Measurements from ENCODE around the gene MAP7D2. TPM values are rescaled to one million over a fixed set of nuclear protein-coding genes. Genes with fewer than 3 reads are reported as not detected.
A peak's percentile ranks its signal among the peaks of the same experiment; 100 is the strongest.
"Not testable (repeated sequence)": the region's sequence is repeated elsewhere in the genome, so short reads cannot be mapped to it uniquely, and the experiment has no call there.

The MAP7D2 gene
- 0.04 TPM for total RNA-seq (2013)
- under 1 TPM in 1 of 3 donors, not detected in 2; 0.45 TPM for polyA plus RNA-seq
- polyA minus RNA-seq, result 0.14 and 0.16 TPM in 2 replicates
- 0 to 2.3 (median 0.16) reads per million in 11 experiments for total RNA-seq

DNA sequence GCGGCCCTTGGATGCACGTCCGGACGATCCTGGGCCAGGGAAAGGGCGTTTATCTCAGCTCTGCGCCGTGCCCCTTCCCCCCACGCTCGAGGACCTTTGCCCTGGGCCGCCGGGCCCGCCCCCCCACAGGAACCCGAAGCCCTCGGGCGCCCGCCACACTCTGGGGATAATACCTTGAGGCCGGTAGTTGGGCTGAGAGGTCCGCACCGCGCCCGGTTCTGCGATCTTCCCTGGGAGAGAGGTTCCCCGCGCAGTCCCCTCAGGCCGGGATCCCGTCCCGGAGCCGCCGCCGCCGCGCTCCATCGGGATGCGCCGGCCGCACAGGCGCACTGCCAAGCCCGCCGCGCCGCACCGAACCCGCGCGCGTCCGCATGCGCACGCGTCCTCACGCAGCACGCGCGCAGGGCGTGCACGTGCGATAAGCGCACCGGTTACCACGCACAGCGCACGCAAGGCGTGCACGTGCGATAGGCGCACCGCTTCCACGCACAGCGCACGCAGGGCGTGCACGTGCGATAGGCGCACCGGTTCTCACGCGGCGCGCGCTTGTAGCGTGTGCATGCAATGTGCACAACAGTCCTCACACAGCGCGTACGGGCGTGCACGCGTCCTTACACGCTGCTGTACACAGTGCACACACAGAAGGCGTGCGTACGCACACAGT lies at the start of gene MAP7D2:
Gene MAP7D2, minus strand, starts transcription at position 331 of the 664 bp plus-strand sequence. Its CDS starts 28 bp downstream, at position 303.
- Mint-ChIP-seq H3K27ac (no peak within 1 kb of the TSS), H3K36me3 (peaks cover 0 to under 1% of the 10 kb centered on the region in 2 donors), H3K27me3 (ENCODE audit: low read depth in 3 of 3) (peaks cover 23 to 52% (median 45%) of the 10 kb centered on the region in 3 donors), H3K4me3 (peak within 1 kb of the TSS in 1 of 2 donors; percentile 71), H3K4me1 (peaks cover 12% of the 10 kb centered on the region), H3K9me3 (peaks cover 0 to 15% (median 9%) of the 10 kb centered on the region in 7 donors)
- peak within 1 kb of the TSS in 1 of 3 experiments; percentile 32 for H3K4me3 ChIP-seq (replicated peaks in 1 of 3; ENCODE audit: low read depth in 2 of 3, low read length in 3 of 3)
- 19% methylated on average over 60 of the region's 91 CpGs for WGBS (ENCODE audit: insufficient coverage)
- no peaks in the 10 kb centered on the region for H4K20me1 ChIP-seq (ENCODE audit: insufficient read depth, low read length)
- peaks cover 6 to 11% of the 10 kb centered on the region in 2 donors for H3K4me1 ChIP-seq (ENCODE audit: control insufficient read depth in 1 of 2, insufficient read depth in 2 of 2, low read length in 2 of 2)
- H2AFZ ChIP-seq (ENCODE audit: insufficient read depth, low read depth, low read length, poor library complexity, severe bottlenecking), result no peak within 1 kb of the TSS
- no peak within 1 kb of the TSS for H3K9ac ChIP-seq (ENCODE audit: insufficient read depth, low read length, poor library complexity, severe bottlenecking)
- intact Hi-C loops (cut with micrococcal nuclease), result no loop called here
- TF ChIP-seq, protein P1, sequence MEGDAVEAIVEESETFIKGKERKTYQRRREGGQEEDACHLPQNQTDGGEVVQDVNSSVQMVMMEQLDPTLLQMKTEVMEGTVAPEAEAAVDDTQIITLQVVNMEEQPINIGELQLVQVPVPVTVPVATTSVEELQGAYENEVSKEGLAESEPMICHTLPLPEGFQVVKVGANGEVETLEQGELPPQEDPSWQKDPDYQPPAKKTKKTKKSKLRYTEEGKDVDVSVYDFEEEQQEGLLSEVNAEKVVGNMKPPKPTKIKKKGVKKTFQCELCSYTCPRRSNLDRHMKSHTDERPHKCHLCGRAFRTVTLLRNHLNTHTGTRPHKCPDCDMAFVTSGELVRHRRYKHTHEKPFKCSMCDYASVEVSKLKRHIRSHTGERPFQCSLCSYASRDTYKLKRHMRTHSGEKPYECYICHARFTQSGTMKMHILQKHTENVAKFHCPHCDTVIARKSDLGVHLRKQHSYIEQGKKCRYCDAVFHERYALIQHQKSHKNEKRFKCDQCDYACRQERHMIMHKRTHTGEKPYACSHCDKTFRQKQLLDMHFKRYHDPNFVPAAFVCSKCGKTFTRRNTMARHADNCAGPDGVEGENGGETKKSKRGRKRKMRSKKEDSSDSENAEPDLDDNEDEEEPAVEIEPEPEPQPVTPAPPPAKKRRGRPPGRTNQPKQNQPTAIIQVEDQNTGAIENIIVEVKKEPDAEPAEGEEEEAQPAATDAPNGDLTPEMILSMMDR (IDR thresholded peaks at IDR 0.05), result no peak
- H3K4me2 ChIP-seq (replicated peaks; ENCODE audit: extremely low read depth, low read length, poor library complexity, severe bottlenecking), result peak within 1 kb of the TSS; percentile 9
- H3K27ac ChIP-seq (ENCODE audit: low read depth in 1 of 2, low read length in 2 of 2), result no peak within 1 kb of the TSS
- peaks cover 0 to 14% of the 10 kb centered on the region in 2 donors for H3K9me3 ChIP-seq (replicated peaks in 1 of 2; ENCODE audit: control insufficient read depth in 1 of 2, insufficient read depth in 1 of 2, low read length in 2 of 2)
- no peak for DNase-seq
- peaks cover 32 to 44% of the 10 kb centered on the region in 2 donors for H3K27me3 ChIP-seq (ENCODE audit: control insufficient read depth in 2 of 2, insufficient read depth in 2 of 2, low read length in 2 of 2)
- no peaks in the 10 kb centered on the region for H3K36me3 ChIP-seq (replicated peaks in 1 of 2; ENCODE audit: control insufficient read depth in 1 of 2, insufficient read depth in 2 of 2, low read length in 2 of 2)
- H3K79me2 ChIP-seq (ENCODE audit: insufficient read depth, low read length), result no peaks in the 10 kb centered on the region

DNA sequence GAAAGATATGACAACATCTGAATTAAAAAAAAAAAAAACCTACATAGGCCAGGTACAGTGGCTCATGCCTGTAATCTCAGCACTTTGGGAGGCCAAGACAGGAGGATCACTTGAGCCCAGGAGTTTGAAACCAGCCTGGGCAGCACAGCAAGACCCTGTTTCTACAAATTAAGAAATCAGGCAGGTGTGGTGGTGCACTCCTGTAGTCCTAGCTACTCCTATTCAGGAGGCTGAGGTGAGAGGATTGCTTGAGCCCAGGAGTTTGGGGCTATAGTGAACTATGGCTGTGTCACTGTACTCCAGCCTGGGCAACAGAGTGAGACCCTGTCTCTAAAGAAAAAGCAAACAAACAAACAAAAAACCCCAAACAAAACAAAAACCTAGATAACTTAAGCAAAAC lies 45.8 kb upstream of the MAP7D2 start:
- H2AFZ ChIP-seq (ENCODE audit: insufficient read depth, low read depth, low read length, poor library complexity, severe bottlenecking); H3K4me1 ChIP-seq (ENCODE audit: control insufficient read depth in 1 of 2, insufficient read depth in 2 of 2, low read length in 2 of 2); H3K4me1 Mint-ChIP-seq; H3K79me2 ChIP-seq (ENCODE audit: insufficient read depth, low read length); DNase-seq; H3K4me3 ChIP-seq (replicated peaks in 1 of 3; ENCODE audit: low read depth in 2 of 3, low read length in 3 of 3); H3K4me2 ChIP-seq (replicated peaks; ENCODE audit: extremely low read depth, low read length, poor library complexity, severe bottlenecking); H3K4me3 Mint-ChIP-seq; intact Hi-C loops (cut with micrococcal nuclease); H3K9me3 Mint-ChIP-seq; H3K9ac ChIP-seq (ENCODE audit: insufficient read depth, low read length, poor library complexity, severe bottlenecking); H3K9me3 ChIP-seq (replicated peaks in 1 of 2; ENCODE audit: control insufficient read depth in 1 of 2, insufficient read depth in 1 of 2, low read length in 2 of 2); H3K27ac ChIP-seq (ENCODE audit: low read depth in 1 of 2, low read length in 2 of 2): not testable (repeated sequence)
- Histone ChIP-seq H3K27me3 (ENCODE audit: control insufficient read depth in 2 of 2, insufficient read depth in 2 of 2, low read length in 2 of 2) (peaks cover 0 to 21% of the 10 kb centered on the region in 2 donors), H3K36me3 (replicated peaks in 1 of 2; ENCODE audit: control insufficient read depth in 1 of 2, insufficient read depth in 2 of 2, low read length in 2 of 2) (peaks cover 56 to 86% of the 10 kb centered on the region in 2 donors), H4K20me1 (ENCODE audit: insufficient read depth, low read length) (peaks cover 13% of the 10 kb centered on the region)
- H3K27ac Mint-ChIP-seq, result peak overlapping the region in 1 of 7 donors; percentile 48
- peaks cover 0 to 32% (median 0%) of the 10 kb centered on the region in 3 donors for H3K27me3 Mint-ChIP-seq (ENCODE audit: low read depth in 3 of 3)
- H3K36me3 Mint-ChIP-seq, result peaks cover 49 to 55% of the 10 kb centered on the region in 2 donors
